Measurements from ENCODE around the gene PCP2. TPM values are rescaled to one million over a fixed set of nuclear protein-coding genes. Genes with fewer than 3 reads are reported as not detected.

The PCP2 gene
- total RNA-seq, 1 experiment from 2014 or later = not detected

DNA sequence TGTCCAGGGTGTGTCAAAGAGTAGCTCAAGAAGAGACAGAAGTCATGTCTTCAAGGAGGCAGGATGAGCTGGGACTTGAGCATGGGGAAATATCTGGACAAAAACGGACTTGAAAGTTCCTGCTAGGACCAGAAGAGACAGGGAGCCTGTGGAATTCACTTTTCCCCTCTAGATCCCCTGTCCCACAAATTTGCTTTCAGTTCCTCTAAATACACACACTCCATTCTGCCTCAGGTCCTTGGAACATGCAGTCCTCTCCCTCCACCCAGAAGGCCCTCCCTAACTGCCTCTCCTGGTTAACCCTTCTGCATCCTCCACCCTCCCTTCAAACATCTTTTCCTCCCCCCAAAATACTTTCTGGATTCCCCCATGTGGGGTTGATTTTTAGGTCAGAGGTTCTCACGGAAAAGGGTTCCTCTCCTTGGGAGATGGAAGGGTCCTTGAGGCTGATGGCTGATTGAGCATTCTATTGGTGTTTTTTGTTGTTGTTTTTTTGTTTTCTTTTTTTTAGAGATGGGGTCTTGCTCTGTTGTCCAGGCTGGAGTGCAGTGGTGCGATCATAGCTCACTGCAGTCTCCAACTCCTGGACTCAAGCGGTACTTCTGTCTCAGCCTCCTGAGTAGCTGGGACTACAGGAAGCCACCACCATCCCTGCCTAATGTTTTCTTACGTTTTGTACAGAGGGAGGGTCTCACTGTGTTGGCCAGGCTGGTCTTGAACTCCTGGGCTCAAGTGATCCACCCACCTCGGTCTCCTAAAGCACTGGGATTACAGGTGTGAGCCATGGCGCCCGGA lies 28.4 kb upstream of the PCP2 start:
- H2AK5ac ChIP-seq (ENCODE audit: insufficient read length, low read length) = no peak overlapping the region

More for the DNA sequence above, 28.4 kb upstream of the PCP2 start:
- H3K4me1 ChIP-seq (ENCODE audit: insufficient read depth, low read length) = no peaks in the 10 kb centered on the region
- Mint-ChIP-seq H3K4me3 (no peak overlapping the region), H3K9me3 (peaks cover 0 to 2% of the 10 kb centered on the region in 2 experiments; a peak in 1 of 5 replicates), H3K4me1 (0 out of 4 replicates have a peak, but pooled peaks cover 0 to 3% of the 10 kb centered on the region in 2 experiments), H3K27me3 (ENCODE audit: low read depth) (peaks cover 75% of the 10 kb centered on the region), H3K27ac (no peak overlapping the region), H3K36me3 (ENCODE audit: insufficient read depth in 1 of 3, low read depth in 3 of 3) (no peaks in the 10 kb centered on the region)
- no peaks in the 10 kb centered on the region for H3K9me3 ChIP-seq (ENCODE audit: control insufficient read depth, low read depth, low read length)
- H4K5ac ChIP-seq (ENCODE audit: insufficient read length, low read depth, low read length) = no peak overlapping the region
- DNase-seq = no peak
- no peak overlapping the region for H4K8ac ChIP-seq (replicated peaks; ENCODE audit: insufficient read length, low read depth, low read length)
- H3K4ac ChIP-seq (ENCODE audit: low read depth, low read length) = no peak overlapping the region
- H2AFZ ChIP-seq (ENCODE audit: low read length) = no peak overlapping the region
- no peak overlapping the region for H4K91ac ChIP-seq (ENCODE audit: insufficient read length, low read depth, low read length)
- no peak overlapping the region for H2BK15ac ChIP-seq (ENCODE audit: low read depth, low read length)
- no CpG with 5 or more reads among the region's 8 CpGs for WGBS (ENCODE audit: extremely low coverage, insufficient read length, low lambda C conversion rate)
- no peak overlapping the region for H2BK20ac ChIP-seq (ENCODE audit: low read depth, low read length, poor library complexity, severe bottlenecking)
- no peaks in the 10 kb centered on the region for H3K79me1 ChIP-seq (ENCODE audit: insufficient read depth, low read depth, low read length, poor library complexity, severe bottlenecking)
- no peak overlapping the region for H2BK12ac ChIP-seq (ENCODE audit: insufficient read length, low read depth, low read length)
- H3K27ac ChIP-seq (ENCODE audit: insufficient read length, low read depth, low read length) = no peak overlapping the region
- no peaks in the 10 kb centered on the region; the same call in 1 of the 2 replicates for H3K27me3 ChIP-seq (ENCODE audit: insufficient read depth, low read length)
- no peak overlapping the region for H2BK120ac ChIP-seq (ENCODE audit: low read depth, low read length, poor library complexity, severe bottlenecking)
- H3K14ac ChIP-seq (ENCODE audit: insufficient read depth, low read length) = no peak overlapping the region
- no peaks in the 10 kb centered on the region for H3K79me2 ChIP-seq (ENCODE audit: insufficient read depth, low read length)
- no peaks in the 10 kb centered on the region for H3K23me2 ChIP-seq (ENCODE audit: insufficient read length, low read depth, low read length, poor library complexity, severe bottlenecking)
- no peak overlapping the region for H3K18ac ChIP-seq (ENCODE audit: insufficient read length, low read depth, low read length)
- TF ChIP-seq CTCF (conservative IDR thresholded peaks at IDR 0.05) = no peak
- no peak overlapping the region for H3K56ac ChIP-seq (ENCODE audit: insufficient read length, low read depth, low read length)
- H3K9ac ChIP-seq (ENCODE audit: extremely low read depth, insufficient read length, low read length) = no peak overlapping the region
- H3T11ph ChIP-seq (ENCODE audit: low read length) = no peak overlapping the region
- H4K20me1 ChIP-seq (ENCODE audit: control insufficient read depth, insufficient read depth, insufficient read length) = no peaks in the 10 kb centered on the region
- H3K23ac ChIP-seq (ENCODE audit: insufficient read length, low read depth, low read length) = no peak overlapping the region
- H2BK5ac ChIP-seq (ENCODE audit: insufficient read length, low read length) = no peak overlapping the region
- no peak overlapping the region for H3K4me2 ChIP-seq (ENCODE audit: insufficient read depth, insufficient read length, low read length)
